ENCODE results near the gene METTL9.
"Not testable (repeated sequence)": the region's sequence is repeated elsewhere in the genome, so short reads cannot be mapped to it uniquely, and the experiment has no call there.

Gene METTL9

DNA sequence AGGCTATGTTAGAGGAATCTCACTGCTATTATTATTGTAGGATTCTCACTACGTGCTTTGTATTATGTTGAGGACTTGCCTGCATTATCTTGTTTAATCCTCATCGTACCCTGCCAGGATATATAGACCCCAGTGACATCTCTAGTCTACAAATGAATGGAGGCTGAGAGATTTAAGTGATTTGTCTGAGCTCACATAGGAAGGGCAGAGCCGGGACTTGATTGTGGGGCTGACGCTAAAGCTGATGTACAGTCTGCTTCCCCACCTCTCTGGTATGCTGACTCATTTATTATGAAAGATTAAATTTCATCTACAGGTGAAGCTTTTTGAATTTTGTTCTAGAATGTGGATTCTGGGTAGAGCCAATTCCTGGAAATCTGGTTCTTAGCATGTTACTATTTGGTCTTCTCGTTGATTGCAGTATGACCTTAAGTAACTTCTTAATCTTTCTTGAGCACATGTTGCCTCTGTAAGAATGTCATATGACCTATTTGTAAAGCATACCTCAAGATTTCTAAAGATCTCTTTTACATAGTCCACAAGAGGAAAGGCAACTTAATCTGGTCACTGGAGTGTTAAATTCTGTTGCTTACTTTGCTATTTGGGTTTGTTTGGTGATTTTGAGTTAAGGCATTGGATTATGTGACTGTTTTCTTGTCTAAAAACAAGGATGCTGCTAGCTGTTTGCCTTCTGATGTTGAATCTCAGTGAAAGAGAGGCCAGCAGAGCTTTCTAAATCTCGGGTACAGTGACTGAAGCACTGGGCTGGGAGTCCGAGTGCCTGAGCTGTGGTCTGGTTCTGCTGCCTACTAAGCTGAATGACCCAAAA, 12.4 kb downstream of the METTL9 start:
- DNase-seq, result peak; percentile 42

DNA sequence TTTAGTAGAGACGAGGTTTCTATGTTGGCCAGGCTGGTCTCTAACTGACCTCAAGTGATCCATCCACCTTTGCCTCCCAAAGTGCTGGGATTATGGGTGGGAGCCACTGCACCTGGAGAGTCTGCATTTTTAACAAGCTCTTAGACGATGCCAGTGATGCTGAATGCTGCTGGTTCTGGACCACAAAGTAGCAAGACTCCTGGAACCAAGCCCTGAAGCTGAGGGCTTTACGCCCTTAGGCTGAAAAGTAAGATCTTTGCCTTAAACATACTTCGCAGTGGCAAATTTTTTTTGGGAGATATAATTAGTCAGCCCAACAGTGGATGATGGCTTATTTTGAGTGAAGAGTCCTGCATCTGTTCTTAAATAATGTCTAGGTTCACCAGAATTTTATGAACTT, 14.0 kb downstream of the METTL9 start:
- DNase-seq, result no peak

DNA sequence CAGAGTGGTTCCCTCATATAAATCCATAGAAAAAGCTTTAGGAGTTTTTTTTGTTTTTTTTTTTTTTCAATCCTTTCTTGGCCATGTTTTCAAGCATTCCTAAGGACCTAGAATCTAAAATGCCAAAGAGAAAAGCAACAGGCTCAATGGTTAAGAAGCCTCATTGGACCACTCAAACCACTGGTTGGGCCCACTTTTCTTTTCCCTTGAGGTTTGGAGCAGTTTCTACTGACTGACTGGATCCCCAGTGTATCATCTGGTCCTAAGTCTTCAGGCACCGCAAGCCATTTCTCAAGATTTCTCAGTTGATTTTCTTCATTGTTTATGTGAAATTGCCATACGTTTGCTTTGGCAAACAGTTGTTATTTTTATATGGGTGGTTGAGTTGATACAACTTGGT, 14.4 kb downstream of the METTL9 start:
- DNase-seq, result no peak

DNA sequence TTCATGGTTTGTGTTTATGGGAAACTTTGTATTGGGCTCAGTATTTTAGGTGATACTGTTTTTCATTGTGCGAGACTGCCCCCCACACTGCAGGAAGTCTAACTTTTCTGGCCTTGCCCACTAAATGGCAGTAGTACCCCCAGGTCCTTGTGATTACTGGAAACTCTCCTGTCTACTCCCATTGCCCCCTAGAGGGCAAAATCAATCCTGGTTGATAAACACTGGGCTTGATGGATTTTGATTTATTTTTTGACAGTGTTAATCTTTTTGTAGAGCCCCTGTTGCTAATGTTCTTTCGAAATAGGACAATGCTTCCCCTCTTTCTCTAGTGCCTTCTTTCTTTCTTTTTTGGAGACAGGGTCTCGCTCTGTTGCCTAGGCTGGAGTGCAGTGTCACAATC, 15.5 kb downstream of the METTL9 start:
- DNase-seq, result no peak

DNA sequence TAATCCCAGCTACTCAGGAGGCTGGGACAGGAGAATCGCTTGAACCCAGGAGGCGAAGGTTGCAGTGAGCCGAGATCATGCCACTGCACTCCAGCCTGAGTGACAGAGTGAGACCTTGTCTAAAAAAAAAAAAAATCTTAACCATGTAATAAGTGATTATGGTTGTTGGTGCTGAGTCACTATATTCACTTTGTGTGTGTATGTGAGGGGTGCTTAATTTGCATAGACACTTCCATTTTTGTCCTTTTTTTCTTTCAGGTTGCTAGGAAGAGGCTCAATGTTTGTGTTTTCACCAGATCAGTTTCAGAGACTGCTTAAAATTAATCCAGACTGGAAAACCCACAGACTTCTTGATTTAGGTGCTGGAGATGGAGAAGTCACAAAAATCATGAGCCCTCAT, 18.2 kb downstream of the METTL9 start:
- DNase-seq, result no peak

DNA sequence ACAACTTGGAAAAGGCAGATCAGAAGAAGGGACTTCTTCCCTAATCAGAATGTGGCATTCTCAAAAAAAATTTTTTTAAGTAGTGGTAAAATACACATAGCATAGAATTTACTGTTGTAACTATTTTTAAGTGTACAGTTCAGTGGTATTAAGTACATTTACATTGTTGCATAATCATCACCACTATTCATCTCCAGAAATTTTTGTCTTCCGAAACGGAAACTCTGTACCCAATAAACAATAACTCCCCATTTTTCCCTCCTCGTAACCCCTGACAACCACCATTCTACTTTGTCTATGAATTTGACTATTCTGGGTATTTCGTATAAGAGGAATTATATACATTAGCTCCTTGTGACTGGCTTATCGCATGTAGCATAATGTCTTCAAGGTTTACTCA, 18.9 kb downstream of the METTL9 start:
- no peak for DNase-seq

DNA sequence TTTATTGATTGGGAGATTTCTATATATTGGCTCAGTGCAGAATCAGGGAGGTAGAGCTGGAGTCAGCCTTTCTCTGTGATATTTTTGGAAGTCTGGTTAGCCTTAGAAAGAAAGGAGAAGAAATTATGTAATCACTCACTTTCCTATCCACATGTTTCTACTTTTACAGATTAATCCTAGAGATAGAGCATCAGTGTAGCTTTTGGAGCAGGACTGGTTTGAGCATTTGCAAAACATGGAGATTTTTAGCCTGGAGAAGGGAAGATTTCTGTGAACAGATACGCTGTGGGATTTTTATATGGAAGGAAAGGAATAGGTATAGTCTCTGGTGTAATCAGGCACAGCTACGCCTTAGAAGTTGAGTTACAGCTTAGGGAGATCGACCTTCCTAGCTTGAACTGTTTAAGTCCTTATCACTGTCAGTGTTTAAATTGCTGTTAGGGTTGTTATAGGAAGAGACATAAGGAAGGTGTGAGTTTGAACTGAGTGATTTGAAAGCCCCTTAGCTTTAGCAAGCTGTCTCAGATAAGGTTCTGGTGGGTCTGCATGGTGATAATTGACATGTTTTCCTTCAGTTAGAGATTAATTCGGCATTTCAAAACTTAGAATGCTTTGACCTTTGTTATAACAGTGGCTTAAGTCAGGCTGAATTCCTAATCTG, 20.5 kb downstream of the METTL9 start:
- no peak for DNase-seq

DNA sequence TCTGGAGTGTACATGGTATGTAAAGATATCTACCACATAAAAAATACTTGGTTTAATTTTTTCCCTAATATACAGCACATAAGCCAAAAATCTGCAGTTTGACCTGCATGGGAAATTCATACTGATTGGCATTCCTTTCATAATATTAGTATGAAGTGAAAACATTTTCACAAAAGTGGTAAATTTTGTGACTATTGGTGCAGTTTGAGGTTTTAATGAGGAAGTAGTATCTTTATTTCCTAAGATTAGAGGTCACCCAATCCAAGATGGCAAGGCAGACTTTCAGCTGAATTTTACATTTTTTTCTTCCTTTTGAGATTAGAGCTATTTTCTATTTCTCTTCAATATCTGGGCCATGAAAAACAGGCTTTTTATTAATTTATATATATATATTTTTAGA, 21.2 kb downstream of the METTL9 start:
- no peak for DNase-seq

DNA sequence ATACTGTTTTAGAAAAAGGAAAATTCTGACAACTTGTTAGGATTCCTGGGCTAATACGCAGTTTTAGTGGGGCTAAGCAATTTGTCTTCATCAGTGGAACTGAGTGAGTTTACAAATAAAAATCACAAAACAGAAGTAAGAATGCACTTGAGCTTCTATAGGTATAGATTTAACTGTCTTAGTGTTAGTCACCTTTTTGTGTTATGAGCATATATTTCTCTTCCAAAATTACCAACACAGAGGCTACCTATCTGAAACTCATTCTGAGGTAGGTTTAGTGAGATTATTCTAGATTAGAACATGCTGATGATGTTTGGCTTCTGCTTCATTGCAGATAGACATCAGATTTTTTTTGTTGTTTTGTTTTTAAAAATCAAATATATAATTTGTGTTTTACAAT, 23.2 kb downstream of the METTL9 start:
- no peak for DNase-seq

DNA sequence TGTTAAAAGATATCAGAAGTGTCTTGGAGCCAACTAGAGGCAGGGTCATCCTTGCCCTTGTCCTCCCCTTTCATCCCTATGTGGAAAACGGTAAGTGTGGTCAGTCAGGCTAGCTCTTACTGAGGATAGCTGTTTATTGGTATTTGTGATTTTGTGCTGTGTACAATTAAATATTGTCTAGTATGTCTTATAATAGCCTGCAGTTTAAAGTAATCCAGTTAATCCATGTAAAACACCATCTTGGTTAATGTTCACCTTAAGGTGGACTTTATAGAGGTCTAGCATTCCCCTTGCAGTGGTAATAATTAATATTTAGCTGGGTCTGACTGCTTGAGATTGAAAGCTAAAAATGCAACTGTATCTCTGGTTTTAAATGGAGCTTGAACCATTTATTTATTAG, 25.6 kb downstream of the METTL9 start:
- DNase-seq, result no peak

DNA sequence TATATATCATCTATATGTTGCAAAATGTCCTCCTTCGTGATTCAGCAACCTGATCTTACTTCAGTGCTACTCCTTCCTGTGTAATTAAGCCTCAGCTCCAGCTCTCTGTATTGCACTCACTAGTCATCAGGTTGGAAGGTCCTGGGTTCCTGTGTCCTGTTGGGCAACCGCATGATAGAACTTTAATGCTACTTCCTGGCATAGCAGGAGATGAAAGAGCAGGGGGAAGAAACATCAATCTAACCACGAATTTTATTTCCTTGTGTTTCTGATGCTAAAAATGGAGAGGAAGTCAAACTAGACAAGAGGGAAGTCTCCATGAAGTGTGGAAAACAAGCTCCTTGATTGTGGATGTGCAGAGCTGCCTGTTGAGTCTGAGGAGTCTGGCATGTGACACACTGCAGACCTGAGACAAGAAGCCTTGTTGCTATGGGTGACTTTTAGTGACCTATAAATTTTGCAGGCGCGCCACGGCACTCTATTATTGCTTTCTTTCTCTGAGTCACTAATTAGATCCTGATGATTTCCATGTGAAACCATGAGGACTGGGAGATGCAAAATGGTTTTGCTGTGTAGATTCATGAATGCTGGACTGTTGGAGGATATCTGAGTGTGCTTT, 27.4 kb downstream of the METTL9 start:
- DNase-seq, result peak; percentile 59

DNA sequence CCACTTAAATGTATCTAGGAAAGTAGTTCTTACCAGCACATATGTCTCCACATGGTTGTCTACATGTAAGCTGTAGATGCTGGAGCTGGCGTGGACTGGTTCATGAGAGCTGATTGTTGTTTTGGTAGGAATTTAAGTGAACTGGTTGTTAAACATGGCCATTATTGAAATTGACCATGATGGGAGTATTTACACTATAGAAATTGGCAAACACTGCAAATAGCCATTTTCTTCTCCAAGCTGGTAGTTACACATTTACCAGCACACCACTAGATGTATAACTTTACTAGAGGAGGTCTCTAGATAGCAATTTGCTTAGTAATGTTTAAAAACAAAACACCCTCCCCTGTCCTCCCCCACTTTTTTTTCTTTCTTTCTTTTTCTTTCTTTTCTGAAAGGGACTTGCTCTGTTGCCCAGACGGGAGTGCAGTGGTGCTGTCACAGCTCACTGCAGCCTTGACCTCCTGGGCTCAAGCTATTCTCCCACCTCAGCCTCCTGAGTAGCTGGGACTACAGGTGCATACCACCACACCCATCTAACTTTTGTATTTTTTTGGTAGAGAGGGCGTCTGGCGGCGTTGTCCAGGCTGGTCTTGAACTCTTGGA, 28.8 kb downstream of the METTL9 start:
- DNase-seq, result no peak

DNA sequence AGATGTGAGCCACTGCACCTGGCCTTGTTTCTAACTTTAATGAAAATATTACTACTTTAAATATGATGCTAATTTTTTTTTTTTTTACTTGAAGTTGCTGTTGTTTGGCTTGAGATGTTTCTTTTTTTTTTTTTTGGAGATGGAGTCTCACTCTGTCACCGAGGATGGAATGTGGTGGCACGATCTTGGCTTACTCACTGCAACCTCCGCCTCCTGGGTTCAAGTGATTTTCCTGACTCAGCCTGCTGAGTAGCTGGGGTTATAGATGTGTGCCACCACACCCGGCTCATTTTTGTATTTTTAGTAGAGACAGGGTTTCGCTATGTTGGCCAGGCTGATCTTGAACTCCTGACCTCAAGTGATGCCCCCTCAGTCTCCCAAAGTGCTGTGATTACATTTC, 29.4 kb downstream of the METTL9 start:
- no peak for DNase-seq

DNA sequence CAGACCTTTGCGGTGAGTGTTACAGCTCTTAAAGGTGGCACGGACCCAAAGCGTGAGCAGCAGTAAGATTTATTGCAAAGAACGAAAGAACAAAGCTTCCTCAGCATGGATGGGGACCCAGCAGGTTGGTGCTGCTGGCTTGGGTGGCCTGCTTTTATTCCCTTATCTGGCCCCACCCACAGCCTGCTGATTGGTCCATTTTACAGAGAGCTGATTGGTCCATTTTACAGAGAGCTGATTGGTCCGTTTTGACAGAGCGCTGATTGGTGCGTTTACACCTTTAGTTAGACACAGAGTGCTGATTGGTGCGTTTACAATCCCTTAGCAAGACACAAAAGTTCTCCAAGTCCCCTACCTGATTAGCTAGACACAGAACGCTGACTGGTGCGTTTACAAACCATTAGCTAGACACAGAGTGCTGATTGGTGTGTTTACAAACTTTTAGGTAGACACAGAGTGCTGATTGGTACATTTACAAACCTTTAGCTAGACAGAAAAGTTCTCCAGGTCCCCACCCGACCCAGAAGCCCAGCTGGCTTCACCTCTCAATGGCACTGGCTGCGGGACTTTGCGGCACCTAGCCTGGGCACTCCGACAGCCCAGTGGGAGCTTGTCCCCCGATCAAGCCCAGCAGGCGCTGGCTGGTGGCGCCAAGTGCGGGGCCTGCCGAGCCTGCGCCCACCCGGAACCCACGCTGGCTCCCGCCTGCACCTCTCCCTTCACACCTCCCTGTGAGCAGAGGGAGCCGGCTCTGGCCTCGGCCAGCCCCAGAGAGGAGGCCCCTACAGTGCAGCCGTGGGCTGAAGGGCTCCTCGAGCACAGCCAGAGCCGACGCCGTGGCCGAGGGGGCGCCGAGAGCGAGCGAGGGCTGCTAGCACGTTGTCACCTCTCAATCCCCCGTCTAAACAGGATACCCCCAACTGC, 30.5 kb downstream of the METTL9 start:
- not testable (repeated sequence) for DNase-seq

DNA sequence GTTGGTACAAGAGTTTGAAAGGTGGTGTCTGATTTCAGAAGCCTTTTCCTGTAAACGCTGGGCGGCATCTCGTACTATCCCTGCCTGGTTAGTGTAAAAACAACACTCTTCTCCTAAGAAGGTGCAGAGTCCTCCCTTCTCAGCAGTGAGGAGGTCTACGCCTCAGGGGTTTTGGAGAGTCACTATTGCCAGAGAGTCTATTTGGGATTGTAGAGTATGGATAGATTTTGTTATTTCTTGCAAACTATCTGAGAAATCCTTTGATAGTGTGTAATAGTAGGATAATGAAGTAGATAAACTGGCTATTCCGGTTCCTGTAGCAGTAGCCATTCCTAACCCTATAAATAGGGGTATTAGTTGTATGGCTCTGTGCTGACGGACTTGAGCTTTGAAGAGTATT, 31.5 kb downstream of the METTL9 start:
- not testable (repeated sequence) for DNase-seq

DNA sequence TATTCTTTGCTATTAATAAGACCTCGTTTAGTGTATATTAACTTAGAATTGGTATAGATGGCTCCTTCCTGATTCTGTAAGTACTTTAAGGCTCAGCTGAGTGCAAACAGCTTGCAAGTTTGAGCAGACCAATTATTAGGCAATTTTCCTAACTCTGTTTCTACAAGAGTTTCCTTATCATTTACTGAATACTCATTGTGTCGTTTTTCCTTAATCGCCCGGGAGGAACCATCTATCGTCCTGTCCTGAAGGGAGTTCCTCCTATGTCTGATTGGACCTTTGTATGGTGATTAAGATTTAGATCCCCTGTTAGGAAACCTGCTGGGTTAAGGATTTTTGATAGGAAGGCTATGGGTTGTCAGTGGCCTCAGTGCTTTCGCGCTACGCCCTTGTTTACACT, 32.0 kb downstream of the METTL9 start:
- DNase-seq, result not testable (repeated sequence)

DNA sequence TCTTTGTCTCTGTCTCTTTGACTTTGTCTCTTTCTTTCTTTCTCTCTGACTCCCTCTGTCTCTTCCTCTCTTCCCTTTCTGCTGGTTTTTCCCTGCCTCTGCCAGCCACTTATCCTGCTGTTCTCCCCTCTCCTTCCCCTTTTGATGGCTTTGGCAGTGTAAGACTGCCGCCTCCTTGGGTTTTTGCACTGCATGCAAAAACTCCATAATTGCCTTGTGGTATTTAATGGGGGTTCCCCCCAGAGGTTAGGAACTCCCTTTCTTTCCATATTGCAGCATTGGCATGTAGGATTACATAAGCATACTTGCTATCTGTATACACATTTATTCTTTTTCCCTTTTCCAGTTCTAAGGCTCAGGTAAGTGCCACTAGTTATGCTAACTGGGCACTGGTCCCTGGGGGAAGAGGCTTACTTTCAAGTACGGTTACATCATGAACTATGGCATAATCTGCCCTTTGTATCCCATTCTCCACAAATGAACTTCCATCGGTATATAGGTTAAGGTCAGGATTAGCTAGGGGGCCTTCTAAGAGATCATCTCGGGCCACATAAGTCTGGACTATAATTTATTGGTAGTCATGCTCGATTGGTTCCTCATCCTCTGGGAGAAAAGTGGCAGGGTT, 32.7 kb downstream of the METTL9 start:
- DNase-seq, result not testable (repeated sequence)

DNA sequence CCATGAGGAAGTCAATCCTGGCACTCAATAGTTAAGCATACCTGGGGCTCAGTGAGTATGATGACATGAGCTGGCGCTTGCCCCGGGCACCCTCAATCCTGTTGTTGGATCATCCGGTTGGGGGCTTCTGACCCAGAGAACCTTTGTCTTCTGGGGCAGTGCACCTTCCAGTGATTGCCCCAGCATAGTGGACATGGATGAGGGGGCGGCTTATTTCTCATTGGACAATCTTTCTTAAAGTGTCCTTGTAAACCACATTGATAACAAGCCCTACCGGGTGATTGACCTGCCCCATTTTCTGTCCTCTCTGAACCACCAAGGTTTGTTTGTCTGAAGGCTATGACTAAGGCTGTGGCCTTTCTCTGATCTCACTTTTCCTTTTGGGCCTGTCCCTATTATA, 34.8 kb downstream of the METTL9 start:
- no peak for DNase-seq

DNA sequence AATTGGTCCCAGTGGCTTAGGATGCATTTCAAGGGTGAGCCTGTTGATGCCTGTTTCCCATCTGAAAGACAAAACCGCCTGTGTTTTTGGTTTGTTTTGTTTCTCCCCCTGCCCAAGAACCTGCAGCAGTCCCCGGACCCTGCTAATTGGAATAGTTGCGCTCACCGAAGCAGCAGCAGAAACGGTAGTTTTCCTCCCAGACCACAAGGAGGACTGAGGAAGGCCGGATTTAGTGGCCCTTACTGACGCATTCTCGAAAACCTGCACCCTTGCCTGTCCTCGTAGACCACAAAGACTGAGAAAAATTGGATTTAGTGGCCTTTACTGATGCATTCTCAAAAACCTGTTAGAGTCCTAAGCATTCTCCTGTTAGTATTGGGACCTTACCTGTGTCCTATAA, 36.3 kb downstream of the METTL9 start:
- not testable (repeated sequence) for DNase-seq

DNA sequence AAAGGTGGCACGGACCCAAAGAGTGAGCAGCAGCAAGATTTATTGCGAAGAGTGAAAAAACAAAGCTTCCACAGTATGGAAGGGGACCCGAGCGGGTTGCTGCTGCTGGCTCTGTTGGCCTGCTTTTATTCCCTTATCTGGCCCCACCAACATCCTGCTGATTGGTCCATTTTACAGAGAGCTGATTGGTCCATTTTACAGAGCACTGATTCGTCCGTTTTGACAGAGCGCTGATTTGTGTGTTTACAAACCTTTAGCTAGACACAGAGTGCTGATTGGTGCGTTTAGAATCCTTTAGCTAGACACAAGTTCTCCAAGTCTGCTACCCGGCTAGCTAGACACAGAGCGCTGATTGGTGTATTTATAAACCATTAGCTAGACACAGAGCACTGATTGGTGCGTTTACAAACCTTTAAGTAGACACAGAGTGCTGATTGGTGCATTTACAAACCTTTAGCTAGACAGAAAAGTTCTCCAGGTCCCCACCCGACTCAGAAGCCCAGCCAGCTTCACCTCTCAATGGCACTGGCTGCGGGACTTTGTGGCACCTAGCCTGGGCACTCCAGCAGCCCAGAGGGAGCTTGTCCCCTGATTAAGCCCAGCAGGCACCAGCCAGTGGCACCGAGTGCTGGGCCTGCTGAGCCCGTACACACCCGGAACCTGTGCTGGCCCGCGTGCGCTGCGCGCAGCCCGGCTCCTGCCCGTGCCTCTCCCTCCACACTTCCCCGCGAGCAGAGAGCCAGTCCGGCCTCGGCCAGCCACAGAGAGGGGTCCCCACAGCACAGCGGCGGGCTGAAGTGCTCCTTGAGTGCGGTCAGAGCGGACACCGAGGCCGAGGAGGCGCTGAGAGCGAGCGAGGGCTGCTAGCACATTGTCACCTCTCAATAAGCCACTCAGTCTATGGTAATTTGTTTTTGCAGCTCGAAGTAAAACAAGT, 37.9 kb downstream of the METTL9 start:
- DNase-seq, result no peak

DNA sequence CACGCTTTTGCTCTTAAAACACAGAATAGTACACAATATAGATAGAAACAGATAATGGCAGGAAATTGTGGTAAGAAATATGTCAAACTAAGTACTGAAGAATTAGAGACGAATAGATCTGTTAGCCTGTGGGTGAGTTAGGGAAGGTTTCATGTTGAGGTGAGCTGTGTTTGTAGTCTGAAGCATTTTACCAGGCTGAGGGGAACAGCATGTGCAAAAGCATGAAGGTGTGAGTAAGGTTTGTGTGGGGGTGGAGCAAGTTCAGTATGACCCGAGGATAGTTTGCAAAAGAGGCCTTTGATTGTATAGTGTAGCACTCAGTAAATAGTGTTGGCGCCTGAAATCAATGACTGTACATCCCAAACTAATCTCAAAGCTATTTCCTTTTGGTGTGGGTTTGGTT, 39.2 kb downstream of the METTL9 start:
- peak; percentile 66 for DNase-seq

Measured in CD4-positive, alpha-beta T cell treated with Interleukin-4 for 4 hours (primary cell).